Measurements from ENCODE around the gene CEP295NL. TPM values are rescaled to one million over a fixed set of nuclear protein-coding genes. Genes with fewer than 3 reads are reported as not detected.

CEP295NL gene
- total RNA-seq, 3 donors from 2014 or later (not counting 1 experiment from before 2014, with no cell fraction given) = 0.52 to 2.7 (median 2.1) TPM

GRCh38 chr17:78950870-78951269, 47.9 kb upstream of the CEP295NL start:
- H3K4me1 Mint-ChIP-seq = no peaks in the 10 kb centered on the region
- no peaks in the 10 kb centered on the region for H3K36me3 Mint-ChIP-seq
- H3K4me3 ChIP-seq (ENCODE audit: low read length) = no peak overlapping the region

DNA sequence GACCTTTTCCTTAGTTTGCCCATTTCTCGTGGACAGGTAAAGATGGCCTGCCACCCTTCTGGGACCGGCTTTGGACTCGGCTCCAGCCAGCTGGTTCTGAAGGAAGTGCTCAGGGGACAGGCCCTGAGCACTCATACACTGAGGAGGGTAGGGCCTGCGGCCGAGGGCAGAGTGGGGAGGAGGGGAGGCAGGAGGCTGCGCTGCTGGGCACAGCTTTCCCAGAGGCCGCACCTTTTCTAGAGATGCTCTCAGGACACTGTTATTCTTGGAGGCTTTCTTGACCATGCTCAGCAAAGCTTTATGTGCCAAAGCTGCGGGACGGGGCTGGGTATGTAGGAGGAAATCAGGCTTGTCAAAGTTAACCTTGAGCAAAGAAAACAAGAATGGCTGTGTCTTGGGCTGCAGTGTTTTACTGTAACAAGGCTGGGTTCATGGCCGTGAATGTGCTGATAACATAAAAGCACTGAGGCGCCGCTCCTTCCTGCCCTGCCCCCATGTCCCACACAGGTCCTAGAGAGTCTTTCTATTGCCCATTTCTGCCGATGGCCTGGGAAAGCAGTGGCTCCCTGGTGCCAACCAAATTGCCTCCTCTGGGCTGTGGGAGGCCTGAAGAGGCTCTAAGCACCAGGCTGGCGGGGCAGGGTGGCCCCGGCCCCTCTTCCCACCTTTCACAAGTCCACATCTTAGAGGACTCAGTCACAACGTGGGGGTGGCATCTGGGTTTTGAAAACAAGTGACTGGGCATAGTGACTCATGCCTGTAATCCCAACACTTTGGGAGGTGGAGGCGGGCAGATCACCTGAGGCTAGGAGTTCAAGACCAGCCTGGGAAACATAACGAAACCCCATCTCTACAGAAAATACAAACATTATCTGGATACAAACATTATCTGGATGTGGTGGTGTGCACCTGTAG, 44.5 kb upstream of the CEP295NL start:
- no peak for TF ChIP-seq CTCF (IDR thresholded peaks at IDR 0.05)
- no peaks in the 10 kb centered on the region for H3K4me1 Mint-ChIP-seq
- Histone ChIP-seq H3K27me3 (ENCODE audit: control insufficient read depth, insufficient read depth, low read length) (no peaks in the 10 kb centered on the region), H3K36me3 (ENCODE audit: control insufficient read depth, insufficient read depth, low read length) (no peaks in the 10 kb centered on the region), H3K4me3 (ENCODE audit: low read length) (no peak overlapping the region), H3K9me3 (ENCODE audit: control insufficient read depth, insufficient read depth, low read length) (peaks cover 6% of the 10 kb centered on the region), H3K27ac (ENCODE audit: low read length) (no peak overlapping the region), H3K4me1 (ENCODE audit: control insufficient read depth, insufficient read depth, low read length) (no peaks in the 10 kb centered on the region)
- no peaks in the 10 kb centered on the region for H3K9me3 Mint-ChIP-seq
- H3K27me3 Mint-ChIP-seq (ENCODE audit: low read depth in 2 of 2) = peaks cover 0 to 6% of the 10 kb centered on the region in 2 donors
- H3K27ac Mint-ChIP-seq = no peak overlapping the region
- intact Hi-C loops (cut with micrococcal nuclease) = no loop called here
- WGBS (ENCODE audit: insufficient coverage) = 87% methylated on average over 17 of the region's 18 CpGs
- no peak for DNase-seq
- no peak for ATAC-seq
- H3K4me3 Mint-ChIP-seq = no peak overlapping the region
- no peaks in the 10 kb centered on the region for H3K36me3 Mint-ChIP-seq

More at GRCh38 chr17:78950870-78951269, 47.9 kb upstream of the CEP295NL start:
- no peaks in the 10 kb centered on the region for H3K9me3 Mint-ChIP-seq
- H3K27me3 Mint-ChIP-seq (ENCODE audit: low read depth in 2 of 2) = no peaks in the 10 kb centered on the region
- TF ChIP-seq CTCF (IDR thresholded peaks at IDR 0.05) = no peak
- no peaks in the 10 kb centered on the region for H3K4me1 ChIP-seq (ENCODE audit: control insufficient read depth, insufficient read depth, low read length)
- no peak overlapping the region for H3K4me3 Mint-ChIP-seq
- H3K9me3 ChIP-seq (ENCODE audit: control insufficient read depth, insufficient read depth, low read length) = peaks cover 6% of the 10 kb centered on the region
- no peaks in the 10 kb centered on the region for H3K36me3 ChIP-seq (ENCODE audit: control insufficient read depth, insufficient read depth, low read length)
- DNase-seq = no peak
- 89% methylated on average over 2 of the region's 2 CpGs for WGBS (ENCODE audit: insufficient coverage)
- intact Hi-C loops (cut with micrococcal nuclease) = no loop called here
- H3K27ac ChIP-seq (ENCODE audit: low read length) = no peak overlapping the region
- no peak overlapping the region for H3K27ac Mint-ChIP-seq
- H3K27me3 ChIP-seq (ENCODE audit: control insufficient read depth, insufficient read depth, low read length) = no peaks in the 10 kb centered on the region
- ATAC-seq = no peak

DNA sequence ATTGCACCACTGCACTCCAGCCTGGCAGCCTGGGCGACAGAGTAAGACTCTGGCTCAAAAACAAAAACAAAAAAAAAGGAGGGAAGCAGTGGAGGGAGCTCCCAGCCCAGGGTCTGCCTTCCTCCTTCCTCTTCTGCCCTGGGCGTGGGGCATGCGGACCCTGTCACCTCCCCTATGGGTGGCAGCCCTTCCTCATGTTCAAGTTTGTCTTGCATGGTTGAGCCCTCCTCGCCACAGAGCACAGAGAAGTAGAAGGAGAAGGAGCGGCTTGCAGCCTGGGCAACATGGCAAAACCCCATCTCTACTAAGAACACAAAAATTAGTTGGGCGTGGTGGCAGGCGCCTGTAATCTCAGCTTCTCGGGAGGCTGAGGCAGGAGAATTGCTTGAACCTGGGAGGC, 43.6 kb upstream of the CEP295NL start:
- ATAC-seq (no peak), DNase-seq (no peak)
- Mint-ChIP-seq H3K36me3 (no peaks in the 10 kb centered on the region), H3K27me3 (ENCODE audit: low read depth in 2 of 2) (peaks cover 0 to 6% of the 10 kb centered on the region in 2 donors), H3K9me3 (no peaks in the 10 kb centered on the region), H3K4me1 (no peaks in the 10 kb centered on the region), H3K27ac (no peak overlapping the region), H3K4me3 (no peak overlapping the region)
- peaks cover 6% of the 10 kb centered on the region for H3K9me3 ChIP-seq (ENCODE audit: control insufficient read depth, insufficient read depth, low read length)
- H3K4me1 ChIP-seq (ENCODE audit: control insufficient read depth, insufficient read depth, low read length) = no peaks in the 10 kb centered on the region
- intact Hi-C loops (cut with micrococcal nuclease) = no loop called here
- no peak overlapping the region for H3K4me3 ChIP-seq (ENCODE audit: low read length)
- TF ChIP-seq CTCF (IDR thresholded peaks at IDR 0.05) = no peak
- no peaks in the 10 kb centered on the region for H3K27me3 ChIP-seq (ENCODE audit: control insufficient read depth, insufficient read depth, low read length)
- H3K36me3 ChIP-seq (ENCODE audit: control insufficient read depth, insufficient read depth, low read length) = no peaks in the 10 kb centered on the region
- WGBS (ENCODE audit: insufficient coverage) = 69% methylated on average over 6 of the region's 8 CpGs
- no peak overlapping the region for H3K27ac ChIP-seq (ENCODE audit: low read length)
